Liver (tissue), 9 donors: ENCODE results near the gene TBX1. TPM values are rescaled to one million over a fixed set of nuclear protein-coding genes. Genes with fewer than 3 reads are reported as not detected.

Experiments
- DNase-seq: peaks from one replicate; pipeline ENCODE4 v3.0.0-alpha.2; 2017; ENCODE audit warnings: low spot score
- H3K27ac ChIP-seq, 2 donors: one replicate each; pipeline ENCODE4 v1.7.0; 2013; ENCODE audit warnings: inconsistent platforms in 2 of 2, low read length in 2 of 2, control low read depth in 1 of 2, low read depth in 1 of 2, mild to moderate bottlenecking in 1 of 2
- H3K27me3 ChIP-seq, 4 donors: one replicate each; pipeline versions ENCODE4 v1.6.1 to v1.7.0; 2013; ENCODE audit warnings: low read length in 3 of 4, inconsistent platforms in 1 of 4, mild to moderate bottlenecking in 1 of 4, moderate library complexity in 1 of 4; ENCODE audit not compliant: control insufficient read depth in 4 of 4, insufficient read depth in 4 of 4
- H3K36me3 ChIP-seq, 4 donors: one replicate each; pipeline versions ENCODE4 v1.6.1 to v1.7.0; 2013; ENCODE audit warnings: low read length in 3 of 4, mild to moderate bottlenecking in 3 of 4, low read depth in 1 of 4, moderate library complexity in 1 of 4; ENCODE audit not compliant: control insufficient read depth in 4 of 4, insufficient read depth in 3 of 4
- H3K4me1 ChIP-seq, 4 donors: one replicate each; pipeline versions ENCODE4 v1.6.1 to v1.7.0; 2013; ENCODE audit warnings: low read length in 3 of 4, mild to moderate bottlenecking in 3 of 4, moderate library complexity in 1 of 4; ENCODE audit not compliant: control insufficient read depth in 4 of 4, insufficient read depth in 4 of 4
- H3K4me3 ChIP-seq, 3 donors: one replicate each; pipeline versions ENCODE4 v1.6.1 to v1.7.0; 2013; ENCODE audit warnings: low read length in 3 of 3, control low read depth in 1 of 3, low read depth in 1 of 3, mild to moderate bottlenecking in 1 of 3
- H3K9ac ChIP-seq, 2 donors: one replicate each; pipeline ENCODE4 v1.7.0; 2013; ENCODE audit warnings: low read length in 2 of 2, mild to moderate bottlenecking in 2 of 2, moderate library complexity in 2 of 2, control low read depth in 1 of 2, low read depth in 1 of 2
- H3K9me3 ChIP-seq, 4 donors: one replicate each; pipeline versions ENCODE4 v1.6.1 to v1.7.0; 2013; ENCODE audit warnings: low read length in 3 of 4; ENCODE audit not compliant: control insufficient read depth in 4 of 4
- EGR1 ChIP-seq, 2 donors: IDR thresholded peaks; 2 replicates each; pipeline ENCODE4 v1.6.1; 2016 to 2018; ENCODE audit warnings: antibody characterized with exemption in 2 of 2, low read depth in 2 of 2
- FOXA1 ChIP-seq: IDR thresholded peaks from 2 replicates; pipeline ENCODE4 v1.6.1; 2016; ENCODE audit warnings: antibody characterized with exemption
- FOXA2 ChIP-seq: IDR thresholded peaks from 2 replicates; pipeline ENCODE4 v1.6.1; 2016; ENCODE audit warnings: antibody characterized with exemption
- GABPA ChIP-seq, 2 donors: IDR thresholded peaks in 1 of 2; conservative IDR thresholded peaks in 1 of 2; 2 replicates each; pipeline ENCODE4 v1.6.1; 2016; ENCODE audit warnings: antibody characterized with exemption in 2 of 2, mild to moderate bottlenecking in 1 of 2, moderate library complexity in 1 of 2
- HNF4A ChIP-seq, 2 donors: conservative IDR thresholded peaks; 2 replicates each; pipeline ENCODE4 v1.6.1; 2016; ENCODE audit warnings: antibody characterized with exemption in 2 of 2, mild to moderate bottlenecking in 2 of 2
- HNF4G ChIP-seq: IDR thresholded peaks from 2 replicates; pipeline ENCODE4 v1.6.1; 2016; ENCODE audit warnings: antibody characterized with exemption
- JUND ChIP-seq, 2 donors: IDR thresholded peaks; 2 replicates each; pipeline ENCODE4 v1.6.1; 2016; ENCODE audit warnings: antibody characterized with exemption in 2 of 2
- NR2F2 ChIP-seq: IDR thresholded peaks from 2 replicates; pipeline ENCODE4 v1.6.1; 2016; ENCODE audit warnings: antibody characterized with exemption
- REST ChIP-seq: IDR thresholded peaks from 2 replicates; pipeline ENCODE4 v1.6.1; 2016; ENCODE audit warnings: antibody characterized with exemption, mild to moderate bottlenecking
- RXRA ChIP-seq, 2 donors: IDR thresholded peaks; 2 replicates each; pipeline ENCODE4 v1.6.1; 2017 to 2018; ENCODE audit warnings: antibody characterized with exemption in 2 of 2, mild to moderate bottlenecking in 1 of 2
- SP1 ChIP-seq: IDR thresholded peaks from 2 replicates; pipeline ENCODE4 v1.6.1; 2018; ENCODE audit warnings: antibody characterized with exemption, mild to moderate bottlenecking
- TAF1 ChIP-seq: conservative IDR thresholded peaks from 2 replicates; pipeline ENCODE4 v1.6.1; 2016; ENCODE audit warnings: antibody characterized with exemption, mild to moderate bottlenecking
- YY1 ChIP-seq: IDR thresholded peaks from 2 replicates; pipeline ENCODE4 v1.6.1; 2016; ENCODE audit warnings: antibody characterized with exemption, mild to moderate bottlenecking
- WGBS: extraction: QIAGEN DNeasy Blood & Tissue Kit; methylation state at CpG from one replicate; pipeline ENCODE4 v1.1.7; 2013; 5-methylcytosine and 5-hydroxymethylcytosine counted together
- polyA plus RNA-seq, 2 donors: library from polyadenylated mRNA; stranded (reverse) in 1 of 2; unstranded in 1 of 2; fragments of 200-250 nt in 1 of 2; fragments of >200 nt in 1 of 2; fragmentation: Nextera tagmentation in 1 of 2; extraction: Ambion mirVana in 1 of 2; gene quantifications; one replicate each; pipeline versions ENCODE4 v1.2.1 to v1.2.3, GENCODE V29; 2013 to 2015
- total RNA-seq, 2 donors: library from RNA; depleted of rRNA; stranded (reverse); fragments of >200 nt; gene quantifications; one replicate each; pipeline ENCODE4 v1.2.3, GENCODE V29; 2014
- TF ChIP-seq, protein P1 (sequence below): IDR thresholded peaks from 2 replicates; pipeline ENCODE4 v1.6.1; 2016; ENCODE audit warnings: antibody characterized with exemption
- TF ChIP-seq, protein P2 (sequence below): IDR thresholded peaks from 2 replicates; pipeline ENCODE4 v1.6.1; 2016; ENCODE audit warnings: antibody characterized with exemption
- TF ChIP-seq, protein P3 (sequence below): fragments of 150-350 bp; IDR thresholded peaks from 2 replicates; pipeline ENCODE4 v1.5.1; 2017; ENCODE audit warnings: improper control_type of control experiment, low read depth, low read length; ENCODE audit not compliant: missing input control
- TF ChIP-seq, protein P4 (sequence below): IDR thresholded peaks from 2 replicates; pipeline ENCODE4 v1.6.1; 2016; ENCODE audit warnings: antibody characterized with exemption
- donor health status: healthy.
- donor health status: healthy.
- donor health status: healthy.
- donor health status: healthy.
- donor health status: healthy.

Gene TBX1
- total and polyA plus RNA-seq, 4 donors, result 0.17 to 0.18 TPM; not detected in 2

GRCh38 chr22:19786264-19786585, 25.6 kb downstream of the TBX1 start:
- no peaks in the 10 kb centered on the region for H3K4me1 ChIP-seq
- H3K9me3 ChIP-seq, result no peaks in the 10 kb centered on the region
- no peak for DNase-seq
- H3K36me3 ChIP-seq, result no peaks in the 10 kb centered on the region
- no peaks in the 10 kb centered on the region for H3K27me3 ChIP-seq
- 91% methylated on average over 6 of the region's 6 CpGs for WGBS
- H3K9ac ChIP-seq, result no peak overlapping the region
- no peak overlapping the region for H3K27ac ChIP-seq
- no peak overlapping the region for H3K4me3 ChIP-seq
- TF ChIP-seq SP1 (no peak), RXRA (IDR thresholded peaks at IDR 0.05) (no peak), NR2F2 (no peak), EGR1 (IDR thresholded peaks at IDR 0.05; ENCODE audit: low read depth in 2 of 2) (no peak), TAF1 (no peak), HNF4G (no peak)
- TF ChIP-seq, protein P1, sequence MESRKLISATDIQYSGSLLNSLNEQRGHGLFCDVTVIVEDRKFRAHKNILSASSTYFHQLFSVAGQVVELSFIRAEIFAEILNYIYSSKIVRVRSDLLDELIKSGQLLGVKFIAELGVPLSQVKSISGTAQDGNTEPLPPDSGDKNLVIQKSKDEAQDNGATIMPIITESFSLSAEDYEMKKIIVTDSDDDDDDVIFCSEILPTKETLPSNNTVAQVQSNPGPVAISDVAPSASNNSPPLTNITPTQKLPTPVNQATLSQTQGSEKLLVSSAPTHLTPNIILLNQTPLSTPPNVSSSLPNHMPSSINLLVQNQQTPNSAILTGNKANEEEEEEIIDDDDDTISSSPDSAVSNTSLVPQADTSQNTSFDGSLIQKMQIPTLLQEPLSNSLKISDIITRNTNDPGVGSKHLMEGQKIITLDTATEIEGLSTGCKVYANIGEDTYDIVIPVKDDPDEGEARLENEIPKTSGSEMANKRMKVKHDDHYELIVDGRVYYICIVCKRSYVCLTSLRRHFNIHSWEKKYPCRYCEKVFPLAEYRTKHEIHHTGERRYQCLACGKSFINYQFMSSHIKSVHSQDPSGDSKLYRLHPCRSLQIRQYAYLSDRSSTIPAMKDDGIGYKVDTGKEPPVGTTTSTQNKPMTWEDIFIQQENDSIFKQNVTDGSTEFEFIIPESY, result no peak

DNA sequence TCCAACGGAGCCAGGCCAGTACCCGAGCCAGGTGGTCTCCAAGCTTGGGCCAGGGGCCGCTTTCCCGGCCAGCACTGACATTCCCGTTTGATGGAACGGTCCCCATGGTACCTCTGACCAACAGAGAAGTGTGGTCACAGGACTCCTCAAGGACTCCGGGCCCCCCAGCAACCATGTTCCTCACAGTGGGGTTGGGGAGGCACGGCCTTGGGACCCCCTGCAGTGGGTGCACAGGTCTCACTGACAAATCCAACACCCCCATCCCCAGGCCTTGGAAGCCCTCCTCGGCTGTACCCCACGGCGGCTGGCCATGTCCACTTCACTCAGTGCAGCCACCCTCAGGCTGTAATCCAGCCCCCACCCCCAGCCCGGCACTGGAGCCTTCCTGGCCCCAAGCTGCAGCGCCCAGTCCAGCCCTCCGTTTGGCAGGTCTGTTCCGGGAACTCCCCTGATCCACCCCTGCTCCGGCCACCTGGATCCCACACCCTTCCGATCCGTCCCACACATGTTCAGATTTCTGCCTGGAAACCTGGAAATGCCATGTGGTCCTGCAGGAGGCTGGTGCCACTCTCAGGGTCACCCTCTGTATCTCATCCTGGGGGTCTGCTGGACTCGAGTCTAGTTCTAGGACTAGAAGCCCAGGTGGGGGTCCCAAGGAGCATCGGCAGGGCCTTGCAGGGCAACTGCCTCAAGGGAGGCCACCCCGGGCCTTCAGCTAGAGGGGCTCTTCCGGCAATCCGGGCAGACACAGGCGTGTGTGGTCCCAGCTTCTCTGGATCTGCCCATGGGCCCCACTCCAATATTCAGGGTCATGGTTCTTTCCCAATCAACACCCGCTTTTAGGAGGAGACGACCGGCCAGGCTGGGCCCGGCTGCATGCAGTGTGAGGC, 26.6 kb downstream of the TBX1 start:
- DNase-seq, result no peak
- H3K27me3 ChIP-seq, result no peaks in the 10 kb centered on the region
- H3K27ac ChIP-seq, result no peak overlapping the region
- H3K9ac ChIP-seq, result no peak overlapping the region
- TF ChIP-seq RXRA (IDR thresholded peaks at IDR 0.05), result no peak
- WGBS, result 97% methylated on average over 28 of the region's 28 CpGs
- peaks cover 0 to 2% (median 0%) of the 10 kb centered on the region in 4 donors for H3K9me3 ChIP-seq
- H3K4me3 ChIP-seq, result no peak overlapping the region
- H3K4me1 ChIP-seq, result no peaks in the 10 kb centered on the region
- no peaks in the 10 kb centered on the region for H3K36me3 ChIP-seq

GRCh38 chr22:19787849-19788141, 27.2 kb downstream of the TBX1 start:
- Histone ChIP-seq H3K4me1 (no peaks in the 10 kb centered on the region), H3K9ac (no peak overlapping the region), H3K4me3 (no peak overlapping the region), H3K9me3 (peaks cover 0 to 2% (median 0%) of the 10 kb centered on the region in 4 donors), H3K27ac (no peak overlapping the region), H3K27me3 (no peaks in the 10 kb centered on the region), H3K36me3 (no peaks in the 10 kb centered on the region)
- TF ChIP-seq REST, result no peak
- TF ChIP-seq JUND (IDR thresholded peaks at IDR 0.05), result no peak
- no peak for TF ChIP-seq FOXA1
- no peak for TF ChIP-seq GABPA (IDR thresholded peaks at IDR 0.05 in 1 of 2, conservative IDR thresholded peaks at IDR 0.05 in 1 of 2)
- TF ChIP-seq, protein P2, sequence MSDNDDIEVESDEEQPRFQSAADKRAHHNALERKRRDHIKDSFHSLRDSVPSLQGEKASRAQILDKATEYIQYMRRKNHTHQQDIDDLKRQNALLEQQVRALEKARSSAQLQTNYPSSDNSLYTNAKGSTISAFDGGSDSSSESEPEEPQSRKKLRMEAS, result no peak
- TF ChIP-seq, protein P3, sequence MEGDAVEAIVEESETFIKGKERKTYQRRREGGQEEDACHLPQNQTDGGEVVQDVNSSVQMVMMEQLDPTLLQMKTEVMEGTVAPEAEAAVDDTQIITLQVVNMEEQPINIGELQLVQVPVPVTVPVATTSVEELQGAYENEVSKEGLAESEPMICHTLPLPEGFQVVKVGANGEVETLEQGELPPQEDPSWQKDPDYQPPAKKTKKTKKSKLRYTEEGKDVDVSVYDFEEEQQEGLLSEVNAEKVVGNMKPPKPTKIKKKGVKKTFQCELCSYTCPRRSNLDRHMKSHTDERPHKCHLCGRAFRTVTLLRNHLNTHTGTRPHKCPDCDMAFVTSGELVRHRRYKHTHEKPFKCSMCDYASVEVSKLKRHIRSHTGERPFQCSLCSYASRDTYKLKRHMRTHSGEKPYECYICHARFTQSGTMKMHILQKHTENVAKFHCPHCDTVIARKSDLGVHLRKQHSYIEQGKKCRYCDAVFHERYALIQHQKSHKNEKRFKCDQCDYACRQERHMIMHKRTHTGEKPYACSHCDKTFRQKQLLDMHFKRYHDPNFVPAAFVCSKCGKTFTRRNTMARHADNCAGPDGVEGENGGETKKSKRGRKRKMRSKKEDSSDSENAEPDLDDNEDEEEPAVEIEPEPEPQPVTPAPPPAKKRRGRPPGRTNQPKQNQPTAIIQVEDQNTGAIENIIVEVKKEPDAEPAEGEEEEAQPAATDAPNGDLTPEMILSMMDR, result no peak
- no peak for TF ChIP-seq TAF1
- no peak for TF ChIP-seq FOXA2
- no peak for TF ChIP-seq HNF4A (conservative IDR thresholded peaks at IDR 0.05)
- TF ChIP-seq RXRA (IDR thresholded peaks at IDR 0.05), result no peak
- TF ChIP-seq, protein P4, sequence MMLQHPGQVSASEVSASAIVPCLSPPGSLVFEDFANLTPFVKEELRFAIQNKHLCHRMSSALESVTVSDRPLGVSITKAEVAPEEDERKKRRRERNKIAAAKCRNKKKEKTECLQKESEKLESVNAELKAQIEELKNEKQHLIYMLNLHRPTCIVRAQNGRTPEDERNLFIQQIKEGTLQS, result no peak
- TF ChIP-seq HNF4G, result no peak
- TF ChIP-seq EGR1 (IDR thresholded peaks at IDR 0.05; ENCODE audit: low read depth in 2 of 2), result no peak
- no peak for TF ChIP-seq YY1
- no peak for TF ChIP-seq NR2F2
- DNase-seq, result no peak
- WGBS, result 97% methylated on average over 9 of the region's 9 CpGs
